Neutrophil (primary cell): ENCODE data around the gene MSANTD2.

Experiments
- H3K27ac ChIP-seq: fragments of 200-600 bp; sonication (generic); 2 replicates; pipeline ENCODE4 v1.5.1; 2016; ENCODE audit warnings: mild to moderate bottlenecking, moderate library complexity
- H3K27me3 ChIP-seq: fragments of 200-600 bp; sonication (generic); 2 replicates; pipeline ENCODE4 v1.6.0; 2016; ENCODE audit warnings: mild to moderate bottlenecking
- H3K36me3 ChIP-seq: fragments of 200-600 bp; sonication (generic); 2 replicates; pipeline ENCODE4 v1.5.1; 2017
- H3K4me1 ChIP-seq, 2 experiments: fragments of 200-600 bp in 1 of 2; sonication (generic) in 1 of 2; 1 replicate in 1 of 2; 2 replicates in 1 of 2; pipeline versions ENCODE4 v1.5.1 to v1.6.1; 2013 to 2016; ENCODE audit warnings: low read depth in 1 of 2, low read length in 1 of 2, mild to moderate bottlenecking in 1 of 2, moderate library complexity in 1 of 2; ENCODE audit not compliant: control insufficient read depth in 1 of 2, insufficient read depth in 1 of 2
- H3K4me3 ChIP-seq, 2 experiments: fragments of 200-600 bp in 1 of 2; sonication (generic) in 1 of 2; 1 replicate in 1 of 2; 2 replicates in 1 of 2; pipeline ENCODE4 v1.5.1; 2013 to 2016; ENCODE audit warnings: low read depth in 1 of 2, low read length in 1 of 2, mild to moderate bottlenecking in 1 of 2, moderate library complexity in 1 of 2
- H3K9me3 ChIP-seq: fragments of 200-600 bp; sonication (generic); 2 replicates; pipeline ENCODE4 v1.5.1; 2016
- CTCF ChIP-seq: fragments of 200-600 bp; sonication (generic); IDR thresholded peaks from 2 replicates; pipeline ENCODE4 v1.5.1; 2016; ENCODE audit warnings: antibody characterized with exemption

MSANTD2 gene

GRCh38 chr11:124754710-124755109 lies 45.5 kb downstream of the MSANTD2 start:
- Histone ChIP-seq H3K27me3 (peaks cover 73% of the 10 kb centered on the region), H3K4me3 (no peak overlapping the region), H3K4me1 (peaks cover 15 to 17% of the 10 kb centered on the region in 2 experiments), H3K9me3 (no peaks in the 10 kb centered on the region), H3K36me3 (no peaks in the 10 kb centered on the region), H3K27ac (no peak overlapping the region)
- TF ChIP-seq CTCF: no peak

GRCh38 chr11:124754309-124754708 lies 45.9 kb downstream of the MSANTD2 start:
- Histone ChIP-seq H3K27me3 (peaks cover 72% of the 10 kb centered on the region), H3K36me3 (no peaks in the 10 kb centered on the region), H3K9me3 (no peaks in the 10 kb centered on the region), H3K27ac (no peak overlapping the region), H3K4me3 (no peak overlapping the region), H3K4me1 (peaks cover 12 to 13% of the 10 kb centered on the region in 2 experiments)
- TF ChIP-seq CTCF: no peak

GRCh38 chr11:124753624-124754023 lies 46.6 kb downstream of the MSANTD2 start:
- H3K27ac ChIP-seq: no peak overlapping the region
- no peaks in the 10 kb centered on the region for H3K36me3 ChIP-seq
- no peaks in the 10 kb centered on the region for H3K9me3 ChIP-seq
- no peak overlapping the region for H3K4me3 ChIP-seq
- no peak for TF ChIP-seq CTCF
- H3K4me1 ChIP-seq: peaks cover 5 to 8% of the 10 kb centered on the region in 2 experiments
- H3K27me3 ChIP-seq: peaks cover 72% of the 10 kb centered on the region

GRCh38 chr11:124753205-124753604 lies 47.0 kb downstream of the MSANTD2 start:
- H3K4me1 ChIP-seq: peaks cover 1 to 4% of the 10 kb centered on the region in 2 experiments
- TF ChIP-seq CTCF: no peak

GRCh38 chr11:124752471-124753102 lies 47.6 kb downstream of the MSANTD2 start:
- Histone ChIP-seq H3K27me3 (peaks cover 72% of the 10 kb centered on the region), H3K4me3 (no peak overlapping the region), H3K36me3 (no peaks in the 10 kb centered on the region), H3K9me3 (no peaks in the 10 kb centered on the region), H3K27ac (no peak overlapping the region), H3K4me1 (no peaks in the 10 kb centered on the region)
- TF ChIP-seq CTCF: no peak

More at GRCh38 chr11:124753205-124753604, 47.0 kb downstream of the MSANTD2 start:
- Histone ChIP-seq H3K27ac (no peak overlapping the region), H3K9me3 (no peaks in the 10 kb centered on the region), H3K36me3 (no peaks in the 10 kb centered on the region), H3K27me3 (peaks cover 72% of the 10 kb centered on the region), H3K4me3 (no peak overlapping the region)
